Neural cell (in vitro differentiated cells): Measurements from ENCODE around the gene CIBAR2. TPM values are rescaled to one million over a fixed set of nuclear protein-coding genes. Genes with fewer than 3 reads are reported as not detected.

Experiments
- H2AFZ ChIP-seq: fragments of 200-600, 300-800 bp; sonication (generic), shearing (Covaris generic); 2 replicates; pipeline ENCODE4 v1.6.0; 2014; ENCODE audit warnings: low read depth, mild to moderate bottlenecking, antibody characterized with exemption, low read length, moderate library complexity
- H3F3A ChIP-seq: fragments of 200-600 bp; shearing (Covaris generic); 2 replicates; pipeline ENCODE4 v1.6.1; 2016; ENCODE audit warnings: mild to moderate bottlenecking, moderate library complexity, mixed read lengths, antibody characterized with exemption, low read length; ENCODE audit not compliant: insufficient read depth, poor library complexity, severe bottlenecking
- H3K27ac ChIP-seq: fragments of 200-600, 300-800 bp; sonication (generic), shearing (Covaris generic); 2 replicates; pipeline ENCODE4 v1.5.1; 2014; ENCODE audit warnings: mild to moderate bottlenecking, low read length, moderate library complexity
- H3K27me3 ChIP-seq: fragments of 300-800, 200-600 bp; sonication (generic), shearing (Covaris generic); 2 replicates; pipeline ENCODE4 v1.6.0; 2014; ENCODE audit warnings: mild to moderate bottlenecking, low read depth, low read length, moderate library complexity; ENCODE audit not compliant: insufficient read depth
- H3K36me3 ChIP-seq: fragments of 300-800, 200-600 bp; sonication (generic), shearing (Covaris generic); 2 replicates; pipeline ENCODE4 v1.5.1; 2014; ENCODE audit warnings: mild to moderate bottlenecking, antibody characterized with exemption, low read length, moderate library complexity; ENCODE audit not compliant: insufficient read depth
- H3K4me2 ChIP-seq: fragments of 300-800, 200-600 bp; sonication (generic), shearing (Covaris generic); 2 replicates; pipeline ENCODE4 v1.6.0; 2014; ENCODE audit warnings: mild to moderate bottlenecking, low read length
- H3K4me3 ChIP-seq: fragments of 300-800, 200-600 bp; sonication (generic), shearing (Covaris generic); 2 replicates; pipeline ENCODE4 v1.5.1; 2014; ENCODE audit warnings: mild to moderate bottlenecking, low read length, moderate library complexity
- H3K79me2 ChIP-seq: fragments of 200-600 bp; shearing (Covaris generic); replicated peaks from 2 replicates; pipeline ENCODE4 v1.6.0; 2014; ENCODE audit warnings: mild to moderate bottlenecking, low read length, moderate library complexity; ENCODE audit not compliant: insufficient read depth
- H3K9ac ChIP-seq: fragments of 300-800, 200-600 bp; sonication (generic), shearing (Covaris generic); 2 replicates; pipeline ENCODE4 v1.6.1; 2016; ENCODE audit warnings: mild to moderate bottlenecking, low read length, mixed read lengths
- H3K9me2 ChIP-seq: fragments of 200-600 bp; shearing (Covaris generic); 2 replicates; pipeline ENCODE4 v1.6.1; 2016; ENCODE audit warnings: mild to moderate bottlenecking, low read length, mixed read lengths; ENCODE audit not compliant: insufficient read depth
- H3K9me3 ChIP-seq: fragments of 200-600, 300-800 bp; sonication (generic), shearing (Covaris generic); 2 replicates; pipeline ENCODE4 v1.6.1; 2016; ENCODE audit warnings: mild to moderate bottlenecking, mixed run types, low read length, moderate library complexity, mixed read lengths
- H4K20me1 ChIP-seq: fragments of 200-600 bp; shearing (Covaris generic); 2 replicates; pipeline ENCODE4 v1.6.1; 2016; ENCODE audit warnings: mild to moderate bottlenecking, mixed run types; ENCODE audit not compliant: insufficient read depth
- CTCF ChIP-seq: fragments of 450-650 bp; IDR thresholded peaks from 2 replicates; pipeline ENCODE4 v1.5.1; 2014; ENCODE audit warnings: antibody characterized with exemption, mild to moderate bottlenecking, moderate library complexity; ENCODE audit not compliant: poor library complexity, severe bottlenecking
- EP300 ChIP-seq: fragments of 450-650 bp; conservative IDR thresholded peaks from 2 replicates; pipeline ENCODE4 v1.6.1; 2014; ENCODE audit warnings: antibody characterized with exemption, mild to moderate bottlenecking, moderate library complexity; ENCODE audit not compliant: poor library complexity, severe bottlenecking
- EZH2 ChIP-seq: fragments of 200-600, 300-800 bp; shearing (Covaris generic), sonication (generic); IDR thresholded peaks from 2 replicates; pipeline ENCODE4 v1.6.1; 2014; ENCODE audit warnings: antibody characterized with exemption, low read length, borderline replicate concordance, mild to moderate bottlenecking; ENCODE audit not compliant: insufficient read depth, poor library complexity, severe bottlenecking
- MXI1 ChIP-seq: fragments of 450-650 bp; conservative IDR thresholded peaks from 2 replicates; pipeline ENCODE4 v1.6.1; 2014; ENCODE audit warnings: antibody characterized with exemption, mild to moderate bottlenecking; ENCODE audit not compliant: poor library complexity, severe bottlenecking
- POLR2AphosphoS5 ChIP-seq: IDR thresholded peaks from 2 replicates; pipeline ENCODE4 v1.6.1; 2012
- RAD21 ChIP-seq: fragments of 450-650 bp; conservative IDR thresholded peaks from 2 replicates; pipeline ENCODE4 v1.6.1; 2014; ENCODE audit warnings: antibody characterized with exemption, mild to moderate bottlenecking, moderate library complexity
- REST ChIP-seq: IDR thresholded peaks from 2 replicates; pipeline ENCODE4 v1.6.1; 2012; ENCODE audit warnings: borderline replicate concordance
- SMC3 ChIP-seq: fragments of 450-650 bp; conservative IDR thresholded peaks from 2 replicates; pipeline ENCODE4 v1.6.1; 2014; ENCODE audit warnings: antibody characterized with exemption, mild to moderate bottlenecking, moderate library complexity; ENCODE audit not compliant: poor library complexity
- TAF1 ChIP-seq: IDR thresholded peaks from 2 replicates; pipeline ENCODE4 v1.6.1; 2012; ENCODE audit warnings: low read depth
- polyA plus RNA-seq: library from polyadenylated mRNA; depleted of rRNA; stranded (reverse); fragments of >200 nt; gene quantifications from 2 replicates; pipeline ENCODE4 v1.2.3, GENCODE V29; 2014

Gene CIBAR2
- polyA plus RNA-seq, 1 donor from 2014 or later = not detected

GRCh38 chr16:85094812-85095211 is 17.5 kb downstream of the CIBAR2 start:
- TF ChIP-seq TAF1 (no peak), SMC3 (no peak), MXI1 (no peak), POLR2AphosphoS5 (no peak), EP300 (no peak), CTCF (no peak), REST (no peak), EZH2 (no peak), RAD21 (no peak)
- H3K9me2 ChIP-seq = no peaks in the 10 kb centered on the region
- H3K9ac ChIP-seq = no peak overlapping the region
- no peak overlapping the region for H3K4me2 ChIP-seq
- H2AFZ ChIP-seq = no peak overlapping the region
- H3K27me3 ChIP-seq = no peaks in the 10 kb centered on the region
- no peaks in the 10 kb centered on the region for H3F3A ChIP-seq
- no peaks in the 10 kb centered on the region for H3K36me3 ChIP-seq
- no peak overlapping the region for H3K27ac ChIP-seq
- no peaks in the 10 kb centered on the region for H3K9me3 ChIP-seq
- H4K20me1 ChIP-seq = no peaks in the 10 kb centered on the region
- H3K4me3 ChIP-seq = no peak overlapping the region
- no peaks in the 10 kb centered on the region for H3K79me2 ChIP-seq

- H3K9ac ChIP-seq = no peak overlapping the region
- no peaks in the 10 kb centered on the region for H3K27me3 ChIP-seq
- H3K36me3 ChIP-seq = no peaks in the 10 kb centered on the region
- H3F3A ChIP-seq = no peaks in the 10 kb centered on the region
- H2AFZ ChIP-seq = no peak overlapping the region
- TF ChIP-seq RAD21 (no peak), EZH2 (no peak), REST (no peak), TAF1 (no peak), POLR2AphosphoS5 (no peak), CTCF (no peak), EP300 (no peak), MXI1 (no peak), SMC3 (no peak)
- H3K4me3 ChIP-seq = no peak overlapping the region
- no peaks in the 10 kb centered on the region for H3K9me2 ChIP-seq
- no peaks in the 10 kb centered on the region for H3K9me3 ChIP-seq
- H3K79me2 ChIP-seq = no peaks in the 10 kb centered on the region
- no peak overlapping the region for H3K27ac ChIP-seq
- H4K20me1 ChIP-seq = no peaks in the 10 kb centered on the region
- H3K4me2 ChIP-seq = no peak overlapping the region
Measured at GRCh38 chr16:85094176-85094805, 18.0 kb downstream of the CIBAR2 start.
